ENCODE results near the gene SERPINB3.

SERPINB3 gene

DNA sequence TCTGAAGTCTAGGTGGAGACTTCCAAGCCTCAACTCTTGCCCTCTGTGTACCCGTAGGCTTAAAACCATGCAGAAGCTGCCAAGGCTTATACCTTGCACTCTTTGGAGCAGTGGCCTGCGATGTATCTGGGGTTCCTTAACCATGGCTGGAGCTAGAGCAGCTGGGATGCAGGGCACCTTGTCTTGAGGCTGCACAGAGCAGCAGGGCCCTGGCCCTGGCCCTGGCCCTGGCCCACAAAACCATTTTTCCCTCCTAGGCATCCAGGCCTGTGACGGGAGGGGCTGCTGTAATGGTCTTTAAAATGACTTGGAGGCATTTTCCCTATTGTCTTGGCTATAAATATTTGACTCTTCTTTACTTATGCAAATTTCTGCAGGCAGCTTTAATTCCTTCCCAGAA is 36.8 kb downstream of the SERPINB3 start:
- TF ChIP-seq, protein P1, sequence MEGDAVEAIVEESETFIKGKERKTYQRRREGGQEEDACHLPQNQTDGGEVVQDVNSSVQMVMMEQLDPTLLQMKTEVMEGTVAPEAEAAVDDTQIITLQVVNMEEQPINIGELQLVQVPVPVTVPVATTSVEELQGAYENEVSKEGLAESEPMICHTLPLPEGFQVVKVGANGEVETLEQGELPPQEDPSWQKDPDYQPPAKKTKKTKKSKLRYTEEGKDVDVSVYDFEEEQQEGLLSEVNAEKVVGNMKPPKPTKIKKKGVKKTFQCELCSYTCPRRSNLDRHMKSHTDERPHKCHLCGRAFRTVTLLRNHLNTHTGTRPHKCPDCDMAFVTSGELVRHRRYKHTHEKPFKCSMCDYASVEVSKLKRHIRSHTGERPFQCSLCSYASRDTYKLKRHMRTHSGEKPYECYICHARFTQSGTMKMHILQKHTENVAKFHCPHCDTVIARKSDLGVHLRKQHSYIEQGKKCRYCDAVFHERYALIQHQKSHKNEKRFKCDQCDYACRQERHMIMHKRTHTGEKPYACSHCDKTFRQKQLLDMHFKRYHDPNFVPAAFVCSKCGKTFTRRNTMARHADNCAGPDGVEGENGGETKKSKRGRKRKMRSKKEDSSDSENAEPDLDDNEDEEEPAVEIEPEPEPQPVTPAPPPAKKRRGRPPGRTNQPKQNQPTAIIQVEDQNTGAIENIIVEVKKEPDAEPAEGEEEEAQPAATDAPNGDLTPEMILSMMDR (IDR thresholded peaks at IDR 0.05; ENCODE audit: control insufficient read depth, extremely low read depth, insufficient read depth): no peak
- H3K4me3 ChIP-seq (ENCODE audit: low read depth, low read length): no peak overlapping the region
- DNase-seq (ENCODE audit: low read depth): no peak

DNA sequence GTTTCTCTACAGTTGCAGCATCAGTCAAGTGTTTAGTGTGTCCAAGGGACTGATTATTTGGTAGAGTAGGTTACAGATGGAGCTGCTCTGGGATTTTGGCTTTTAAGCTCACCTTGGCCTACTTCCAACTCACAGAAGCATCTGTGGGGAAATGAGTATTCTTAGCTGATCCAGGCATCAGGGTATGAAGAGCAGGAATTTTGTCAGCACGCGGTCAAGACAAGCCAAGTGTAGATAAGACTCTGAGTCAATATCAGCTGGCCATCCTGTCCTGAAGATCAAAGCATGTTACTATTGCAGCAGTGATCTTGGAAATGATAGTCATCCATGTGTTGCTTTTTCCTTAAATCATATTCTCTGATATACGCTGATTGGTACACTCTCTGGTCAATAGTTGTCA is 42.0 kb downstream of the SERPINB3 start:
- H3K4me3 ChIP-seq (ENCODE audit: low read depth, low read length): no peak overlapping the region
- DNase-seq (ENCODE audit: low read depth): no peak
- TF ChIP-seq, protein P1 (IDR thresholded peaks at IDR 0.05; ENCODE audit: control insufficient read depth, extremely low read depth, insufficient read depth): no peak

DNA sequence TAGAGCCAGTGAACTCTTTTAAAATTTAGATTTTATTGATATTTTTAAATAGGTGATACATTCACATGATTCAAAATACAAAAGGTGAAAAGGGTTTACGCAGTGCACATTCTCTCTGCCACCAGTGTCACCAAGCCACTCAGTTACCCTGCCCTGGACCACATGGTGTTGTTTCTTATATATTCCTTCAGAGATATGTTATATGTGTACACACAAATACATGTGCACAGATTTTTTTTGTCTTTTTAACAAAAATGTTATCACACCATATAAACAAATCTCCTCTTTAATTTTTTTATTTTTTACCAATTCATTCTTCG is 43.8 kb downstream of the SERPINB3 start:
- no peak for DNase-seq (ENCODE audit: low read depth)
- no peak overlapping the region for H3K4me3 ChIP-seq (ENCODE audit: low read depth, low read length)
- TF ChIP-seq, protein P1 (IDR thresholded peaks at IDR 0.05; ENCODE audit: control insufficient read depth, extremely low read depth, insufficient read depth): no peak

DNA sequence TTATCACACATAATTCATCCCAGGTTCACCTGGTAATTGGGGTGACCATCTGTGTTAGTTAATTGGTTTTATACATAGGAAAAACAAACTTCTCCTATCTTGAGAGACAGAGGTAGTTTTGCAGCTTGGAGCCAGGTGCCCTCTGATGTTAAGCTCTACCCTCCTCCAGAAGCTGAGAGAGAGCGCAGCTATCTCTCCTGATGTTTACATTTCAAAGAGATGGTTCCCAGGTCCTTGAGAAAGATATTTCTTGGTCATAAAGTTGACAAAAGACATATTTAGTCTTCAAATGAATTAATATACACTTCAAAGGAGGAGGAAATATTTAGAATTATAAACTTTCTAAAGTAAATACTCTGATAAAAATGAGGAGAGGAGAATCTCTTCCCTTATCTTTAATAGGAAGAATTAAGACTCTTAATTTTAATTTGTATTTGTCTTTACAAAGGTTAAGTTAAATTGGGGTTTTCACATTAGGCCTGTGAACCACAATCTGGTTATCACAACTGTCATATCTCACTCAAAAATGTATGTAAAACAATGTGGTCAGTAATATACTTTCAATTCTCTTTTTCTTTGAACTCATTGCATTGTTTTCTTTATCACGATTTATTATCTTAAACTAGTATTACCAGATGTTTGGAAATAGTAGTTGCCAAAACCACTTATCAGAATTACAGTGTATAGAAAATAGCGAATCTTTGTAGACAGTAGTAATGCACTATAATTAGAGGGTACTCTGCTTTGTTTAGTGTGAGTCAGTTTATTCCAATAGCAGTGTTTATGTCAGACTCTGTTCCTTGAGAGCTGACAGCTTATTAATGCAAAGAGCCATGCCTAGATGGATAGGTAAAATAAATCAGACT is 44.4 kb downstream of the SERPINB3 start:
- TF ChIP-seq, protein P1 (IDR thresholded peaks at IDR 0.05; ENCODE audit: control insufficient read depth, extremely low read depth, insufficient read depth): no peak
- H3K4me3 ChIP-seq (ENCODE audit: low read depth, low read length): no peak overlapping the region
- no peak for DNase-seq (ENCODE audit: low read depth)

DNA sequence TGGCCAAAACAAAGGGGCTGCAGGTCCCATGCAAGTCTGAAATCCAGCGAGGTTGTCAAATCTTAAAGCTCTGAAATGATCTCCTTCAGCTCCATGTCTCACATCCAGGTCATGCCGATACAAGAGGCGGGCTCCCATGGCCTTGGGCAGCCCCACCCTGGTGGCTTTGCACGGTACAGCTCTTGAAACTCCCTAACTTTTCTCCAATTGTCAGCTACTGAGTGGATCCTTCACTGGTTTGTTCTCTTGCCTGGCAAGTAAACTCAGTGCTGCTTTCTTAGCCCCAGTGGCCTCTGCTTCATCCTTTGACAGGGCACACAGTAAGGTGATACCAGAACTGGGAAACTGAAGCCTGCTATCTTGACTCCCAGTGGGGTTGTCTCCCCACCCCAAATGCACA is 48.3 kb downstream of the SERPINB3 start:
- TF ChIP-seq, protein P1 (IDR thresholded peaks at IDR 0.05; ENCODE audit: control insufficient read depth, extremely low read depth, insufficient read depth): no peak
- H3K4me3 ChIP-seq (ENCODE audit: low read depth, low read length): no peak overlapping the region
- DNase-seq (ENCODE audit: low read depth): no peak

DNA sequence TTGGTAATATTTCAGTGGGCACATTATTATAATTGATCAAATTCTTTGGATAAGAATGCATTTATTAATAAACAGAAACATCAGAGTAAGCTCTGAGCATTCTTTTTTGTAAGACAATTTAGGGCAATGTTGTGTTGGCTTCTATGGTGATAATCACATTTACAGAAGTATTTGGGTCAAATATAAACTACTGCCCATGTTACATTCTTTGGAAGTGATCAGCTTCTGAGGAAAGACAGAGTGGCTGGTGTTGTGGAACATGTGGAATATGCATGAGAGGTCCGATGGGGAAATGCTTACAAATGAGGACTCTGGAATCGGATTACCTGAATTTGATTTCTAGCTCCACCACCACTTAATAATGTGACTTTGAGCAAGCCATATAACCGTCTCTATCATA is 55.2 kb downstream of the SERPINB3 start:
- TF ChIP-seq, protein P1 (IDR thresholded peaks at IDR 0.05; ENCODE audit: control insufficient read depth, extremely low read depth, insufficient read depth): no peak
- no peak overlapping the region for H3K4me3 ChIP-seq (ENCODE audit: low read depth, low read length)
- DNase-seq (ENCODE audit: low read depth): no peak
